A673 (cell line): ENCODE results near the gene ERI3.

Experiments
- CTCF ChIP-seq: fragments of 300-800, 200-600 bp; sonication (generic); conservative IDR thresholded peaks from 2 replicates; pipeline ENCODE4 v1.5.1; 2017; ENCODE audit warnings: low read depth, mild to moderate bottlenecking, antibody characterized with exemption, low read length, moderate library complexity, mixed read lengths
- EZH2 ChIP-seq: fragments of 200-600 bp; sonication (generic); IDR thresholded peaks from 2 replicates; pipeline ENCODE4 v1.6.1; 2017; ENCODE audit warnings: borderline replicate concordance, low read depth, mild to moderate bottlenecking, mixed read lengths, antibody characterized with exemption, low read length; ENCODE audit not compliant: poor library complexity, severe bottlenecking

- no peak for TF ChIP-seq EZH2
- peak; percentile 95 for TF ChIP-seq CTCF
Measured at GRCh38 chr1:44237721-44238457, 117.2 kb downstream of the ERI3 start.
